ENCODE results near the gene WDR45B.

The WDR45B gene

DNA sequence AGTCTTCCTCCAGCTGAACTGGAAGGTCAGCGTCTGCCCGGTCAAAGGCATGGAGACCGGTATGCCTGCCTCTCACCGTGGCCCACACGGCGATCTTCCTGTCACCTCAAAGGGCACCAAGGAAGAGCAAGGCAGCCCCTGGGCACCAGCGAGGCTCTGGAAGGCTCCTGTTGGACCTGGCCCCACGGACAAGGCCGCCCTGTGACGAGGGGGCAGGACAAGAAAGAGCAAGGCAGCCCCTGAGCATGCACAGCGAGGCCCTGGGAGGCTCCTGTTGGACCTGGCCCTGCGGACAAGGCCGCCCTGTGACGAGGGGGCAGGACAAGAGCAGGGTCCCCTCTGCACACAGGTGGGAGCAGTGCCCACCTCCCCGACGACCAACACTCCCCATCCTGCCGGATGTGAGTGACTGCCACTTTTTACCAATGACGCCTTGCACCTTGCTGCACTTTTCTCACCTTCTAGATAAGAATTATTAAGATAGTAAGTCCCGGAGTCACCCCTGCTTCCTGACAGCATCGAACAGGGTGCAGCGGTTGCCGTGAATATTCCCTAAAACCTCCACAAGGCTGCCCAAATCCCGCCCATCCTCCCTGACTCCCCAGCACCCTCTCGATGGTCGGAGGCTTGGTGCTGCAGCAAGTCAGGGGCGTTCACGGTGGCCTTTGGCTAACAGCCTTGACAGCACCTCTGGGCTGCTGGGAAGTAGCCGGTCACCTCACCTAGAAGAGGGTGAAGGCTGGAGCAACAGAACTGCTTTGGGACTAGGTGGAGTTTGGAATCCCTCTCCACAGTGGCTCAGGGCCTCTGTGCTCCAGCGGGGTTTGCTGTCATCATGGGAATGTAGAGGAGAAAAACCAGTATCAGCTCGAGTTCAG is 5.6 kb upstream of the WDR45B start:
- TF ChIP-seq, protein P1, sequence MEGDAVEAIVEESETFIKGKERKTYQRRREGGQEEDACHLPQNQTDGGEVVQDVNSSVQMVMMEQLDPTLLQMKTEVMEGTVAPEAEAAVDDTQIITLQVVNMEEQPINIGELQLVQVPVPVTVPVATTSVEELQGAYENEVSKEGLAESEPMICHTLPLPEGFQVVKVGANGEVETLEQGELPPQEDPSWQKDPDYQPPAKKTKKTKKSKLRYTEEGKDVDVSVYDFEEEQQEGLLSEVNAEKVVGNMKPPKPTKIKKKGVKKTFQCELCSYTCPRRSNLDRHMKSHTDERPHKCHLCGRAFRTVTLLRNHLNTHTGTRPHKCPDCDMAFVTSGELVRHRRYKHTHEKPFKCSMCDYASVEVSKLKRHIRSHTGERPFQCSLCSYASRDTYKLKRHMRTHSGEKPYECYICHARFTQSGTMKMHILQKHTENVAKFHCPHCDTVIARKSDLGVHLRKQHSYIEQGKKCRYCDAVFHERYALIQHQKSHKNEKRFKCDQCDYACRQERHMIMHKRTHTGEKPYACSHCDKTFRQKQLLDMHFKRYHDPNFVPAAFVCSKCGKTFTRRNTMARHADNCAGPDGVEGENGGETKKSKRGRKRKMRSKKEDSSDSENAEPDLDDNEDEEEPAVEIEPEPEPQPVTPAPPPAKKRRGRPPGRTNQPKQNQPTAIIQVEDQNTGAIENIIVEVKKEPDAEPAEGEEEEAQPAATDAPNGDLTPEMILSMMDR (IDR thresholded peaks at IDR 0.05; ENCODE audit: low read depth, low read length), result no peak
- Histone ChIP-seq H3K27me3 (ENCODE audit: insufficient read depth, low read depth, severe bottlenecking) (no peaks in the 10 kb centered on the region), H3K4me3 (ENCODE audit: low read depth, low read length) (no peak overlapping the region), H3K36me3 (peaks cover 21% of the 10 kb centered on the region), H3K27ac (no peak overlapping the region), H3K9me3 (ENCODE audit: severe bottlenecking) (no peaks in the 10 kb centered on the region)
- no peak for DNase-seq

DNA sequence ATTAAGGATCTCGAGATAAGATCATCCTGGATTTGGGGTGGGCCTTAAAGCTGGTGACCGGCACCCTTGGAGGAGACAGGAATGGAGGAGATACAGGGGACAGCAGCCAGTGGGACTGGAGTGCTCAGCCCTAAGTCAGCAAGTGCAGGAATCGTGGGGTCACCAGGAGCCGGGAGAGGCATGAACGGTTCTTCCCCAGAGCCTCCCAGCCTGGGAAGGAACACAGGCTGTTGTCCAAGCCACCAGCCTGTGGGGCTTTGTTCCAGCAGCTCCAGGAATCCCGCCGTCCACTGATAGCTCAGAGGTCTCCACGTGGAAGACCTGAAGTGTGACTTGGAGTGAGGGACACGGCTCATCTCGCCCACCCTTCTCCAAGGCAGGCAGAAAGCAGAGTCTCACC is 2.5 kb upstream of the WDR45B start:
- Histone ChIP-seq H3K27ac (no peak overlapping the region), H3K9me3 (ENCODE audit: severe bottlenecking) (no peaks in the 10 kb centered on the region)

DNA sequence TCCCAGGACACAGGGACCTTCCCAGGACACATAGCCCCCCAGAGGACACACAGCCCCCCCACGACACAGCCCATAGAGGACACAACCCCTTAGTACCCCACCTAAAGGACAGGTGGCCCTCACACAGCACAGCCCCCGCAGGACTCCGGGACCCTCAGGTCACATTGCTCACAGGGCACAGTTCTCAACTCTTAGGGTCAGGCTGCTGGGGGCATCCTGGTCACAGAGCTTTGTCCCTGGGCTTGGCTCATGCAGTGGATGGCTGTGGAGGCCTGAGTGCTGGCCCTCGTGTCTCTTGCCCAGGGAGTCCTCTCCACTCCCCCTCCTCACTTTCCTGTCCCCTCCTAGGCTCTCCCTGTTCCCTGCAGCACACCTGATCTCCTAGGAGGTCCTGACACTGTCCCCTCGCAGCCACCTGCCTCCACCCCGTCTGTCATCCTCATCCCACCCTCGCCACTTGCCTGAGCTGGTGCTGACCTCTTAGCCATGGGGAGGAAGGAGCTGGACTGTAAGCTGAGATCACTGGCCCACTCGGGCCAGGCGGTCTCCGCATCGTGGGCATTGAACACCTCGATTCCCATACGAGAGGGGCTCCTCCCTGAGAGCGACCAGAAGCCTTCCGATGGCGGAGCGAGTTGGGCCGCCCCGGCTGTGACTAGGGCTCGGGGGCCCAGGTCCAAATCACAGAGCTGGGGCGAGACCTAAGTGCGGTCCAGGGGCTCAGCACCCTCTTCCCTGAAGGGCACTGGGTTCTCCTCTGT is 1.4 kb upstream of the WDR45B start:
- Histone ChIP-seq H3K9me3 (ENCODE audit: severe bottlenecking) (no peaks in the 10 kb centered on the region), H3K4me3 (ENCODE audit: low read depth, low read length) (no peak overlapping the region), H3K27me3 (ENCODE audit: insufficient read depth, low read depth, severe bottlenecking) (no peaks in the 10 kb centered on the region), H3K27ac (no peak overlapping the region; the same call in 1 of the 2 replicates), H3K36me3 (peaks cover 14% of the 10 kb centered on the region)
- no peak for DNase-seq
- TF ChIP-seq, protein P1 (IDR thresholded peaks at IDR 0.05; ENCODE audit: low read depth, low read length), result no peak

More for the DNA sequence above, 2.5 kb upstream of the WDR45B start:
- TF ChIP-seq, protein P1 (IDR thresholded peaks at IDR 0.05; ENCODE audit: low read depth, low read length), result no peak
- H3K4me3 ChIP-seq (ENCODE audit: low read depth, low read length), result no peak overlapping the region
- no peak for DNase-seq
- H3K36me3 ChIP-seq, result peaks cover 11% of the 10 kb centered on the region
- no peaks in the 10 kb centered on the region for H3K27me3 ChIP-seq (ENCODE audit: insufficient read depth, low read depth, severe bottlenecking)

DNA sequence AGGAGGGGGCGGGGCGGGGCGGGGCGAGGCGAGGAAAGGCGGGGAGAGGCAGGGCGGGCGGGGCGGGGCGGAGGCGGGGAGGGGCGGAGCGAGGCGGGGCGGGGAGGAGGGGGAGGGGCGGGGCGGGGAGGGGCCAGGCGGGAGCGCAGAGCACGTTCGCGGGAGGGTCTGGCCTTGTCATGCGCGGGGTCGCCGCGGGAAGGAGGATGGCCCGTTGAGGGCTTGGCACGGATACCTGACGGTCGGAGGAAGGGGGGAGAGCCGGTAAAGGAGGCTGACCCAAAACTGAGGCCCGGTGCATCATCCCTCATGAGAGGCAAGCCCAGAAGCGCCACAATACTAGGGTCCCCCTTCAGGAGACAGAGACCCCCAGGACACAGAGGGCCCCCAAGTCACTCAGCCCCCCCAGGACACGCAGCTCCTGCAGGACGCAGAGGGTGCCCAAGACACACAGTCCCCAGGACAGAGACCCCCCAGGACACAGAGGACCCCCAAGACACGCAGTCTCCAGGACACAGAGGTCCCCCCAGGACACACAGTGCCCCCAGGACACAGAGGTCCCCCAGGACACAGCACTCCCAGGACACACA is 593 bp upstream of the WDR45B start:
- no peaks in the 10 kb centered on the region for H3K9me3 ChIP-seq (ENCODE audit: severe bottlenecking)
- H3K27ac ChIP-seq, result peak overlapping the region; percentile 79
- no peaks in the 10 kb centered on the region for H3K27me3 ChIP-seq (ENCODE audit: insufficient read depth, low read depth, severe bottlenecking)
- peak; percentile 75 for DNase-seq
- TF ChIP-seq, protein P1 (IDR thresholded peaks at IDR 0.05; ENCODE audit: low read depth, low read length), result no peak
- H3K4me3 ChIP-seq (ENCODE audit: low read depth, low read length), result peak overlapping the region; percentile 59
- H3K36me3 ChIP-seq, result peaks cover 22% of the 10 kb centered on the region

DNA sequence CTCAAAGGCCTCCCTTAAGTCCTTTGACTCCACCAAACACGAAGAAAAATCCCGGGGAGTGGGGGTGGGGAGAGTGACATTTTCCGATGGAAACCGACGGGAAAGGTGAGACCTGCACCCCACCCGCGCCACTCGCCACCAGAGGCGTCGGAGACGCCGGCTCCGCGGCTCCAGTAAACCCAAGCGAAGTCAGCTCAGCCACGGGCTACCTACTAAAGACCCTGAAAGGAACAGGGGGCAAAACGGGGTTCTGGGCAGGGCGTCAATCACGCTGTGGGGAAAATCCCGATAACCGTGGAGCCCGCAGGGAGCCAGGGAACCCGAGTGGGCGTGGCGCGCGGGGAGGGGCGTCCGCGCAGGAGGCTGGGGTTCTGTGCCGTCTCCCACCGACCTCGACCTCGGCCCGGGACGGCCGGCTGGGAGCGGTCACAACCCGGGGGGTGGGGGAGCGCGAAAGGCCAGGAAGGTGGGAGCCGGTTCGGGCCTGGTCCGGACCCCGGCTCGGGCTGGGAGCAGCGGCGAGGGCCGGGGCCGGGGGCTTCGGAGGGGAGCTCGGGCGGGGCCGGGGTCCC is 565 bp downstream of the WDR45B start:
- DNase-seq, result peak; percentile 60
- Histone ChIP-seq H3K36me3 (peaks cover 34% of the 10 kb centered on the region), H3K27me3 (ENCODE audit: insufficient read depth, low read depth, severe bottlenecking) (no peaks in the 10 kb centered on the region), H3K9me3 (ENCODE audit: severe bottlenecking) (no peaks in the 10 kb centered on the region), H3K27ac (peak overlapping the region; percentile 97), H3K4me3 (ENCODE audit: low read depth, low read length) (peak overlapping the region; percentile 95)
- TF ChIP-seq, protein P1 (IDR thresholded peaks at IDR 0.05; ENCODE audit: low read depth, low read length), result no peak; the same call in 1 of the 2 replicates
